CD4-positive, alpha-beta T cell (primary cell): ENCODE measurements around the gene MSI2. TPM values are rescaled to one million over a fixed set of nuclear protein-coding genes. Genes with fewer than 3 reads are reported as not detected.
A peak's percentile ranks its signal among the peaks of the same experiment; 100 is the strongest.

Experiments used
- ATAC-seq: fragments of 200-7000 bp; cut with Tn5 transposase; one replicate; pipeline ENCODE4 v1.10.0; 2022; ENCODE audit warnings: mild to moderate bottlenecking; ENCODE audit not compliant: poor library complexity
- CTCF ChIA-PET: fragments of 350-600 bp; sonication (Branson Sonifier 250); formaldehyde crosslinking; loops from one replicate; lab custom pipeline; 2021; ENCODE audit warnings: antibody characterized with exemption, inconsistent platforms; lab: Charles Lee
- POLR2A ChIA-PET: fragments of 350-600 bp; sonication (Branson Sonifier 250); formaldehyde crosslinking; loops from one replicate; lab custom pipeline; 2021; ENCODE audit warnings: antibody characterized with exemption, inconsistent platforms; lab: Charles Lee
- DNase-seq, 14 experiments: peaks; one replicate each; pipeline ENCODE4 v3.0.0-alpha.2; 2013 to 2020; ENCODE audit warnings: mixed read lengths in 2 of 14
- H3K27ac ChIP-seq, 2 donors: one replicate each; pipeline versions ENCODE4 v1.5.1 to v1.7.0; 2013; ENCODE audit warnings: low read length in 2 of 2, low read depth in 1 of 2, mild to moderate bottlenecking in 1 of 2
- H3K27me3 ChIP-seq, 2 experiments: 1 replicate in 1 of 2; 2 replicates in 1 of 2; pipeline versions ENCODE4 v1.6.1 to v1.7.0; 2013; ENCODE audit warnings: low read length in 2 of 2, control low read depth in 1 of 2, mild to moderate bottlenecking in 1 of 2, moderate library complexity in 1 of 2; ENCODE audit not compliant: insufficient read depth in 2 of 2, control insufficient read depth in 1 of 2
- H3K36me3 ChIP-seq: one replicate; pipeline ENCODE4 v1.6.1; 2013; ENCODE audit warnings: low read length, control low read depth; ENCODE audit not compliant: insufficient read depth
- H3K4me1 ChIP-seq: one replicate; pipeline ENCODE4 v1.6.1; 2013; ENCODE audit warnings: low read length, control low read depth; ENCODE audit not compliant: insufficient read depth
- H3K4me3 ChIP-seq: one replicate; pipeline ENCODE4 v1.5.1; 2013; ENCODE audit warnings: mild to moderate bottlenecking, low read length, moderate library complexity
- H3K9me3 ChIP-seq, 2 experiments: 1 replicate in 1 of 2; 2 replicates in 1 of 2; pipeline versions ENCODE4 v1.6.1 to v1.7.0; 2013; ENCODE audit warnings: low read length in 2 of 2, mild to moderate bottlenecking in 2 of 2, control low read depth in 1 of 2, moderate library complexity in 1 of 2; ENCODE audit not compliant: control insufficient read depth in 1 of 2, insufficient read depth in 1 of 2
- H3K27ac Mint-ChIP-seq: one replicate; pipeline ENCODE4 v1.8.0; 2020; ENCODE audit warnings: mixed read lengths
- H3K27me3 Mint-ChIP-seq: one replicate; pipeline ENCODE4 v1.8.0; 2021; ENCODE audit warnings: mixed read lengths
- H3K36me3 Mint-ChIP-seq: one replicate; pipeline ENCODE4 v1.8.0; 2021; ENCODE audit warnings: low read depth, mixed read lengths
- H3K4me1 Mint-ChIP-seq: one replicate; pipeline ENCODE4 v1.8.0; 2021; ENCODE audit warnings: low read depth, mixed read lengths
- H3K4me3 Mint-ChIP-seq: one replicate; pipeline ENCODE4 v1.8.0; 2020; ENCODE audit warnings: mild to moderate bottlenecking, mixed read lengths
- H3K9me3 Mint-ChIP-seq: one replicate; pipeline ENCODE4 v1.8.0; 2020; ENCODE audit warnings: mixed read lengths
- intact Hi-C, 2 experiments: fragments of 100-400 bp; cut with DNase I in 1 of 2; cut with micrococcal nuclease in 1 of 2; formaldehyde crosslinking; loops; one replicate each; pipeline versions ENCODE4 v1.15.1 to v1.9.0; 2023 to 2025; cut with DNase I, micrococcal nuclease
- total RNA-seq, 174 experiments: library from RNA in 2 of 174; stranded (reverse) in 2 of 174; gene quantifications; one replicate each; pipeline ENCODE4 v1.2.3 and lab custom pipeline; 2021 to 2026
- TF ChIP-seq, protein P1 (sequence below): fragments of 200-600 bp; IDR thresholded peaks from one replicate; pipeline ENCODE4 v1.8.0; 2022; ENCODE audit warnings: antibody characterized with exemption, mild to moderate bottlenecking

Gene MSI2
- total RNA-seq, 2 experiments from 2014 or later = 129 to 132 TPM

DNA sequence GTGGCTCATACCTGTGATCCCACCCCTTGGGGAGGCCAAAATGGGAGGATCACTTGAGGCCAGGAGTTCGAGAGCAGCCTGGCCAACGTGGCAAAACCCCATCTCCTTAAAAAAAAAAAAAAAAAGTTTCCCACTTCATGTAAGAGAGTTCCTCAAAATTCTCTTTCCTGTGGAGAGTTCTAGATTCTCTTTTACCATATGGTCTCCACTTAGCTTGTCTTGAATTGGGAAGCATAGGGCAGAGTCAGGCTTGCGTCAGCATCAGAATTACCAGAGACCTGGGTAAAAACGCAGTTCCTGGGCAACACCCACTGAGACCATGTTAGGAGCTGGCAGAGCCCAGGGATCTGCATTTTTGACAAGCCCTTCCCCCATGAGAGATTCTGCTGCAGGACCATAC lies 330.4 kb downstream of the MSI2 start:
- ATAC-seq (no peak), DNase-seq (no peak)
- Histone ChIP-seq H3K27me3 (no peaks in the 10 kb centered on the region), H3K4me1 (no peaks in the 10 kb centered on the region), H3K9me3 (no peaks in the 10 kb centered on the region), H3K36me3 (no peaks in the 10 kb centered on the region), H3K4me3 (no peak overlapping the region), H3K27ac (no peak overlapping the region)
- no peaks in the 10 kb centered on the region for H3K4me1 Mint-ChIP-seq
- intact Hi-C loops = no loop called here
- H3K27ac Mint-ChIP-seq = no peak overlapping the region
- POLR2A ChIA-PET = no interaction called here
- no peaks in the 10 kb centered on the region for H3K27me3 Mint-ChIP-seq
- CTCF ChIA-PET = no interaction called here
- peaks cover 8% of the 10 kb centered on the region for H3K36me3 Mint-ChIP-seq
- no peak overlapping the region for H3K4me3 Mint-ChIP-seq
- H3K9me3 Mint-ChIP-seq = no peaks in the 10 kb centered on the region
- TF ChIP-seq, protein P1, sequence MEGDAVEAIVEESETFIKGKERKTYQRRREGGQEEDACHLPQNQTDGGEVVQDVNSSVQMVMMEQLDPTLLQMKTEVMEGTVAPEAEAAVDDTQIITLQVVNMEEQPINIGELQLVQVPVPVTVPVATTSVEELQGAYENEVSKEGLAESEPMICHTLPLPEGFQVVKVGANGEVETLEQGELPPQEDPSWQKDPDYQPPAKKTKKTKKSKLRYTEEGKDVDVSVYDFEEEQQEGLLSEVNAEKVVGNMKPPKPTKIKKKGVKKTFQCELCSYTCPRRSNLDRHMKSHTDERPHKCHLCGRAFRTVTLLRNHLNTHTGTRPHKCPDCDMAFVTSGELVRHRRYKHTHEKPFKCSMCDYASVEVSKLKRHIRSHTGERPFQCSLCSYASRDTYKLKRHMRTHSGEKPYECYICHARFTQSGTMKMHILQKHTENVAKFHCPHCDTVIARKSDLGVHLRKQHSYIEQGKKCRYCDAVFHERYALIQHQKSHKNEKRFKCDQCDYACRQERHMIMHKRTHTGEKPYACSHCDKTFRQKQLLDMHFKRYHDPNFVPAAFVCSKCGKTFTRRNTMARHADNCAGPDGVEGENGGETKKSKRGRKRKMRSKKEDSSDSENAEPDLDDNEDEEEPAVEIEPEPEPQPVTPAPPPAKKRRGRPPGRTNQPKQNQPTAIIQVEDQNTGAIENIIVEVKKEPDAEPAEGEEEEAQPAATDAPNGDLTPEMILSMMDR = no peak

DNA sequence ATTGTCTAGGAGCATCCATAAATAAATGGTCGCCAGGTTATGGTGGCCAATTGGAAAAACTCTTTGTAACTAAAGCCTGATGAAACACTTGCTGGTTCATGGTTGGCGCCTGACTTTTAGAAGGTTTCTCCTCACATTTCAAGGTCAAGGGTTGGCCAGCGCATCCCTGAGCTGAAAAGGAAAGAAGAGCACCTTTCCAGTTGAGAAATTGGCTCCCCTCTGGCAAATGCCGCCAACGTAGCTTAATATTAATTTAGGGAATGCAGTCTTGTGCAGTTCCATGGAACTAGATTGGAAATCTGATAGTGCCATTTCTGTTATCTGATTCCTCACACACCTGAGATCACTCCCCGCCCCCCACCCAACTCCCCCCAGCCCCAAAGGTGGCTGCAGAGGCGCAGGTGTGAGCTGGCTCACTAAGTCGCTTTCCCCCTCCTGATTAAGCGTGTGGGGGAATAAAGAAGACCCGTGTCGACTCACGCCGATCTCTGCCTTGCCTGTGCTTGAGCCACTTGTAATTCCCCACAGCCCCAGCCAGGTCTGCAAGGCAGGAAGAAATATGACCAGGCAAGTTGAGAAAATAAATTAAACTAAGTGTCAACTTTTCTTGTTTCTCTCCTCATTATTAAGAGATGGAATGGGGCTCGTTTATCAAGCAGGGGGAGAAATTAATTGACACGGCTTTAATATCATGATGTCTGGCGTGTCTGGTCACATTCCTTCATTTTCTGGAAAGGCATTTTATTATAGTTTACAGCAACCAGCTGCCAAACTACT lies 331.1 kb downstream of the MSI2 start:
- no peaks in the 10 kb centered on the region for H3K27me3 Mint-ChIP-seq
- no peaks in the 10 kb centered on the region for H3K4me1 Mint-ChIP-seq
- DNase-seq = no peak
- Histone ChIP-seq H3K27me3 (no peaks in the 10 kb centered on the region), H3K27ac (no peak overlapping the region), H3K9me3 (no peaks in the 10 kb centered on the region), H3K4me3 (no peak overlapping the region), H3K4me1 (no peaks in the 10 kb centered on the region), H3K36me3 (no peaks in the 10 kb centered on the region)
- peak overlapping the region; percentile 15 for H3K27ac Mint-ChIP-seq
- TF ChIP-seq, protein P1 = no peak
- no peak for ATAC-seq
- no peaks in the 10 kb centered on the region for H3K9me3 Mint-ChIP-seq
- POLR2A ChIA-PET = no interaction called here
- peaks cover 8% of the 10 kb centered on the region for H3K36me3 Mint-ChIP-seq
- intact Hi-C loops = no loop called here
- H3K4me3 Mint-ChIP-seq = no peak overlapping the region
- CTCF ChIA-PET = interaction anchor here (0.9 kb wide), 1 partner anchor 11 kb away, joined by 3 read pairs; no protein-coding TSS in a partner anchor

DNA sequence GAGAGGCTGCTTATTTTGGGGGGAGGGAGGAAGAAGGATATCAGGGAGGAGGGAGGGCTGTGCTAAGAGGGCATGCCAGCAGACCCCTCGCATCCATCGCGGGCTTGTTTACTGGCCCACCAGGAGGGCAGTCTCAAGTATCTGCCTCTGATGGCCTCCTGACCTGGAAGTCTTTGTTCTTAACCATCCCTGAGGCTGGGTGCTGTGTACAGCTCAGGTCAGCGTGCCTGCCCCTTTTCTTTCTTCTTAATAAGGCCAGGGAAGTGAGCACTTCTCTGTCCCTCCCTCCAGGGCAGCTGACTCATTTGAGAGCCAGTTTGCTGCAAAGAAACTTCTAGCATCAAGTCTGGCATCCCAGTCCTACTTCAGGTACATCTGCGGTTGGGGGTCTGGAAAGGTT lies 331.8 kb downstream of the MSI2 start:
- Histone ChIP-seq H3K27ac (no peak overlapping the region), H3K4me1 (no peaks in the 10 kb centered on the region), H3K9me3 (peaks cover 0 to 3% of the 10 kb centered on the region in 2 experiments), H3K4me3 (no peak overlapping the region), H3K36me3 (no peaks in the 10 kb centered on the region), H3K27me3 (no peaks in the 10 kb centered on the region)
- Mint-ChIP-seq H3K9me3 (no peaks in the 10 kb centered on the region), H3K27ac (peak overlapping the region; percentile 15), H3K4me3 (no peak overlapping the region), H3K27me3 (no peaks in the 10 kb centered on the region), H3K36me3 (peaks cover 8% of the 10 kb centered on the region), H3K4me1 (no peaks in the 10 kb centered on the region)
- CTCF ChIA-PET = interaction anchor here (0.9 kb wide), 1 partner anchor 10 kb away, joined by 3 read pairs; no protein-coding TSS in a partner anchor
- POLR2A ChIA-PET = no interaction called here
- intact Hi-C loops = no loop called here
- no peak for ATAC-seq
- DNase-seq = no peak
- TF ChIP-seq, protein P1 = no peak
